DOHH2 (cell line): Measurements from ENCODE around the gene S100A4.

Source experiments
- EZH2phosphoT487 ChIP-seq: fragments of 200-600 bp; sonication (generic); IDR thresholded peaks from 2 replicates; pipeline ENCODE4 v1.6.1; 2017; ENCODE audit warnings: borderline replicate concordance, mild to moderate bottlenecking, antibody characterized with exemption, low read length, moderate library complexity, mixed read lengths
- TF ChIP-seq, protein P1 (sequence below): fragments of 200-600 bp; sonication (generic); IDR thresholded peaks from one replicate; pipeline ENCODE4 v1.5.1; 2014; ENCODE audit warnings: antibody characterized with exemption, mild to moderate bottlenecking, low read depth, low read length; ENCODE audit not compliant: poor library complexity, severe bottlenecking

DNA sequence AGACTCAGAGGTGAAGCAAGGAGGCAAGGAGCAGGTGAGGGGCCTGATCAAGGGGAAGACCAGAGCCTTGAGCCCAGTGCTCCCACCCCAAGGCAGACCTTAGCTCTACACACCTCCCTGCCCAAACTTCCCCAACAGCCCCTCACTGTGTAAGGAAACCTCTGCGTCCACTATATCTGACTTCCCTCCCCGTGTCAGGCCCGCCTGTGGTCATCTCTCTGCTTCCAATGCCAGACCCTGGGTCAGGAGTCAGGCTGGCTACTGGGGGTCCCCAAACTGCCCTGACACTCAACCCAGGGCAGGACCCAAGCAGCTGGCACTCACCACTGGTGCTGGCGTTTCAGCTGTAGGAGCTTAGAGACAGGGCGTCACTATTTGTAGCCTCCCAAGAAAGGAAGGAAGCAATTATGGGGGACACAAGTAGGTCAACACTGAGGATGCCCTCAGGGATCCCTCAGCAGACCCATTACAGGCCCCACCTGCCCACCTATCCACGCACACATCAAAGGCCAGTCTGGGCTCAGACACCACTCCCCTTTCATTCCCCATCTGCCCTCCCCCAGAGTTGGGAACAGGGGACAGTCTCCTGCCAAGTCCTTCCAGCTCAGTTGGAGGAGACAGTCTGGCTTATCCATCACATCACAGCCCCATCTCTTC is 4.3 kb upstream of the S100A4 start:
- TF ChIP-seq, protein P1, sequence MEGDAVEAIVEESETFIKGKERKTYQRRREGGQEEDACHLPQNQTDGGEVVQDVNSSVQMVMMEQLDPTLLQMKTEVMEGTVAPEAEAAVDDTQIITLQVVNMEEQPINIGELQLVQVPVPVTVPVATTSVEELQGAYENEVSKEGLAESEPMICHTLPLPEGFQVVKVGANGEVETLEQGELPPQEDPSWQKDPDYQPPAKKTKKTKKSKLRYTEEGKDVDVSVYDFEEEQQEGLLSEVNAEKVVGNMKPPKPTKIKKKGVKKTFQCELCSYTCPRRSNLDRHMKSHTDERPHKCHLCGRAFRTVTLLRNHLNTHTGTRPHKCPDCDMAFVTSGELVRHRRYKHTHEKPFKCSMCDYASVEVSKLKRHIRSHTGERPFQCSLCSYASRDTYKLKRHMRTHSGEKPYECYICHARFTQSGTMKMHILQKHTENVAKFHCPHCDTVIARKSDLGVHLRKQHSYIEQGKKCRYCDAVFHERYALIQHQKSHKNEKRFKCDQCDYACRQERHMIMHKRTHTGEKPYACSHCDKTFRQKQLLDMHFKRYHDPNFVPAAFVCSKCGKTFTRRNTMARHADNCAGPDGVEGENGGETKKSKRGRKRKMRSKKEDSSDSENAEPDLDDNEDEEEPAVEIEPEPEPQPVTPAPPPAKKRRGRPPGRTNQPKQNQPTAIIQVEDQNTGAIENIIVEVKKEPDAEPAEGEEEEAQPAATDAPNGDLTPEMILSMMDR, result no peak
- TF ChIP-seq EZH2phosphoT487, result no peak
